NT2/D1 (cell line): ENCODE data around the gene LRP2BP.

Source experiments
- DNase-seq: peaks from one replicate; pipeline ENCODE4 v3.0.0-alpha.2; 2011; ENCODE audit warnings: low read depth, low spot score
- H3K27me3 ChIP-seq: 2 replicates; pipeline ENCODE4 v1.6.0; 2011; ENCODE audit warnings: mild to moderate bottlenecking; ENCODE audit not compliant: insufficient read length, insufficient read depth
- H3K36me3 ChIP-seq: 2 replicates; pipeline ENCODE4 v1.6.1; 2011; ENCODE audit warnings: mild to moderate bottlenecking, low read length, mixed read lengths; ENCODE audit not compliant: insufficient read depth, insufficient read length
- H3K4me1 ChIP-seq: 2 replicates; pipeline ENCODE4 v1.5.1; 2011; ENCODE audit not compliant: insufficient read depth, insufficient read length
- H3K4me3 ChIP-seq: 2 replicates; pipeline ENCODE4 v1.5.1; 2011; ENCODE audit warnings: low read depth; ENCODE audit not compliant: insufficient read length
- H3K9ac ChIP-seq: 2 replicates; pipeline ENCODE4 v1.6.0; 2011; ENCODE audit warnings: low read depth; ENCODE audit not compliant: insufficient read length
- H3K9me3 ChIP-seq: 2 replicates; pipeline ENCODE4 v1.5.1; 2011; ENCODE audit warnings: mild to moderate bottlenecking, low read length; ENCODE audit not compliant: insufficient read depth
- SUZ12 ChIP-seq: IDR thresholded peaks from 2 replicates; pipeline ENCODE4 v1.6.1; 2011; ENCODE audit not compliant: insufficient read length, insufficient read depth; ENCODE audit errors: extremely low read depth
- YY1 ChIP-seq: IDR thresholded peaks from 2 replicates; pipeline ENCODE4 v1.6.1; 2011; ENCODE audit not compliant: insufficient read length, insufficient read depth
- ZNF274 ChIP-seq: IDR thresholded peaks from 2 replicates; pipeline ENCODE4 v1.6.1; 2011; ENCODE audit warnings: mild to moderate bottlenecking, low read depth, low read length

Gene LRP2BP

DNA sequence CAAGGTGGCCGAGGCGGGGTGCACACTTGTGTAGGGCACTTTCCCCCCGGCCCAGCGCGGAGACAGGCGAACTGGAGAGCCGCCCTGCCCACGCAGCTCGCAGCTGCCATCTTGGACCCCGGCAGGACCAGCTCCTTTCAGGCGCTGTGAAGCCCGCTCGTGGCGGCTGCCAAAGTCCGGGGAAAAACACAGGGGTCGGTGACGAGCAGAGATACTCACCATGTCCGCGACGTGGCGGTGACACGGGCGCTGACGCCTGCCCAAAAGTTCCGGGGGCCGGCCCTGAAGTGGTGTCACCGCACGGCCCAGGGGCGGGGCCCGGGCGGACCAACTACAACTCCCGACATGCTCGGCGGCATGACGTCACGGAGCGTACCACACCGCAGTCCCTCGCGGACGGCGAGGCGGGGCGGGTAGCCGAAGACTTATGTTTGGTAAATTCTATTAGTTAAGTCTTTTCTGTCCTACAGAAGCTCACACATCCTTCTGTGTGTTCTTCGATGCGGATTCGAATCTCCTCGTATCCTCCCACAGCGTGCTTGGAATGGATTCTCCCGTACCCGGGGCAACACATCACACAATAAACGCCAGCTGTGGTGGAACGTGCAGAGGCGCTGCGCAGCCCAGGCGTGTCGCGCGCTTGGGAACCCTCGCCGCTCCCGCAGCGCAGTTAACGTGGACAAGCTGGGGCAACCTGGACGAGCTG is 30.1 kb upstream of the LRP2BP start, which contains the start of gene UFSP2:
Gene UFSP2 (minus strand): TSS at position 318 of the 706 bp plus-strand sequence. CDS start 96 bp downstream, at position 222.
- peak; percentile 57 for DNase-seq
- no peaks in the 10 kb centered on the region for H3K4me1 ChIP-seq
- no peaks in the 10 kb centered on the region for H3K27me3 ChIP-seq
- H3K9me3 ChIP-seq: no peaks in the 10 kb centered on the region
- TF ChIP-seq YY1: peak; percentile 69
- TF ChIP-seq ZNF274: no peak
- peak within 1 kb of the TSS; percentile 85 for H3K9ac ChIP-seq
- H3K4me3 ChIP-seq: peak within 1 kb of the TSS; percentile 83
- H3K36me3 ChIP-seq: peaks cover 5% of the 10 kb centered on the region

DNA sequence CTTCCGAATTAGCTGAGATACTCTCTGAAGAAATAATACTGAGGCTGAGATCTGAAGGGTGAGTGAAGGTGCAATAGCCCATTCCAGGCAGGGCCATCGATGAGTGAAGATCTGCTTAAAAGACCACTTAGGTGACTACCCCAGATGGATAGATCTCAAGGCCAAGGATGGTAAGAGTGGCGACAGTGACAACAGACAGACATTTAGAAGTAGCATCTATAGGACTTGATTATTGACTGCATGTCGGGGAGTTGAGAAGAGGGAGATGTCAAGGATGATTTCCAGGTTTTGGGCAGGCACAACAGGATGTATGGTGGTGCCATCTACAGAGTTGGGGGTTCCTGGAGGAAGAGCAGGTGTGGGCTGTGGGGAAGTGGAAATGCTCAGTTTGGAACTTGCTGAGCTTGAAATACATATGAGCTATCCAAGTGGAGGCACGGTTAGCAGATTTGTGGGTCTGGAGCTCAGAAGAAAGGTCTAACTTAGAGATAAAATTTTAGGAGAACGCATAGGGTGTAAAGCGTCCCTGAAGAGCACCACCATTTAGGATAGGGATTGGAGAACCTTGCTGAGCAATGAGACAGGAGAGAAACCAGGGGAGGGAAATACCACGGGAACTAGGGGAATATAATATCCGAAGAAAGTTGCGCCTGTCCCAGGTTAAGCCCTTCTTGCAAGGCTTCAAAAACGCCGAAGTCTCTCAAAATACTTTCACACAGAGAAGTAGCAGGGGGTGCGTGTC is 29.4 kb upstream of the LRP2BP start:
- H3K9ac ChIP-seq: peak overlapping the region; percentile 85
- no peaks in the 10 kb centered on the region for H3K9me3 ChIP-seq
- peak overlapping the region; percentile 83 for H3K4me3 ChIP-seq
- no peaks in the 10 kb centered on the region for H3K4me1 ChIP-seq
- TF ChIP-seq YY1 (no peak), ZNF274 (no peak), SUZ12 (no peak)
- no peaks in the 10 kb centered on the region for H3K27me3 ChIP-seq
- H3K36me3 ChIP-seq: peaks cover 5% of the 10 kb centered on the region
- DNase-seq: no peak

DNA sequence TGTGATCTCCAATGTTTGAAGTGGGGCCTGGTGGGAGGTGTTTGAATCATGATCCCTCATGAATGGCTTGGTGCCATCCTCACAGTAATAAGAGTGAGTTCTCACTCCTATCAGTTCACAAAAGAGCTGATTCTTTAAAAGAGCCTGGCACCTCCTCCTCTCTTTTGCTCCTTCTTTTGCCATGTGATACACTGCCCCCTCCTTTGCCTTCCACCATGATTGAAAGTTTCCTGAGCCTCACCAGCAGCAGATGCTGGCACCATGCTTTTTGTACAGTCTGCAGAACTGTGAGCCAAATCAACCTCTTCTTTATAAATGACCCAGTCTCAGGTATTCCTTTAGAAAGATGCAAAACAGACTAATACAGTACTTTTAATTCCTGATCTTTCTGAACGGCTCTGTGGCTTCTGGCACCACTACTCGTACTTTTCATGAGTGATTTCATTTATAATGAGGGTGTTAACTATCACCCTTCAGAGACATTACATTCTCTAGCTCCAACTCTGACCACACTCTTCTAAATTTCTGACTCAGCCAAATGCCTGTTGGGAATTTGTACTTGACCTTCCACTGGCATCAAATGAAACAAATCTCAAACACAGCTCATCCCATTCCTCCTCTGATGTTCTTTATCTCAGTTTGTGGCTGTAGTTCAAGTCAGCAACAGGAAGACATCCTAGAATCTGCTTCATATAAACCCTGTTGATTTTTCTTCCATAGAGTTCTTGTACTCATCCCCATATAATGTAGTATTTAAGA is 25.8 kb upstream of the LRP2BP start:
- H3K4me3 ChIP-seq: no peak overlapping the region
- peaks cover 14% of the 10 kb centered on the region for H3K36me3 ChIP-seq
- TF ChIP-seq SUZ12: no peak
- no peak for TF ChIP-seq YY1
- no peak for TF ChIP-seq ZNF274
- no peaks in the 10 kb centered on the region for H3K9me3 ChIP-seq
- H3K9ac ChIP-seq: no peak overlapping the region
- no peak for DNase-seq
- no peaks in the 10 kb centered on the region for H3K4me1 ChIP-seq
- no peaks in the 10 kb centered on the region for H3K27me3 ChIP-seq

DNA sequence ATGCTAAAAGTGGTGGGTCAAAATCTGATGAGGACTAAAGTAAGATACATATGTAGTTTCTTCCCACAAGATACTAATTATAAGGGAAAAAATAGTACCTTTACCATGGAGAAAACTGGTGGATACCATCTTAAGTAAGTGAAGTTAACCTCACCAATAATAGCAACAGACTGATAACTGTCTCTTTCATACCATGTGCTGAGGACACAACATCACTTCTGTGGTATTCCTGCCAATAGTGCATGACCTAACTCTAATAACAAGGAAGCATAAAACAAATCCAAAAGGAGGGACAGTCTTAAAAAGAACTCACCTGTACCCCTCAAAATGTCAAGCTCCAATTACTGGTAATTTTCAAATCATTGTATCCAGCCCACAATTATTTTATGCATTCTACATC is 21.2 kb upstream of the LRP2BP start:
- DNase-seq: no peak
- H3K4me3 ChIP-seq: no peak overlapping the region
- no peaks in the 10 kb centered on the region for H3K27me3 ChIP-seq
- no peaks in the 10 kb centered on the region for H3K9me3 ChIP-seq
- peaks cover 25% of the 10 kb centered on the region for H3K36me3 ChIP-seq
- no peak for TF ChIP-seq ZNF274
- TF ChIP-seq SUZ12: no peak
- no peak for TF ChIP-seq YY1
- H3K9ac ChIP-seq: no peak overlapping the region
- no peaks in the 10 kb centered on the region for H3K4me1 ChIP-seq

DNA sequence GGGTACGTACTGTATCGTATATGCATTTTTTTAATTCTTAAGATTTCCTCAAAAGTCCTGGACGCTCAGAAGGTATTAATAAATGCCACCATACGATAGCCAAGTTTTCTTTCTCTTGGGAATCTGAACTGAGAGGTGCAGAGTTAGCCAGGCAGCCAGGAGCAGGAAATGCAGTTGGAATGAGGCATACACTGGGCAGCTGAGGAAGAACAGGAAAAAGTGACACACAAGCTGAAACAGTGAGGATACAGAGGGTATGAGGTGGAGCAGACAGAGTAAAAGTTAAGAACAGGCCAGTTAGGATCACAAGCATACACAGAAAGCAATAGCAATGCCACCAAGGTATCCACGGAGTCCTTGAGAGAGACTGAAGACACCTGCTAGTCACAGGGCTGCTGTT is 16.7 kb upstream of the LRP2BP start:
- Histone ChIP-seq H3K9ac (no peak overlapping the region), H3K9me3 (no peaks in the 10 kb centered on the region), H3K4me1 (no peaks in the 10 kb centered on the region), H3K36me3 (peaks cover 20% of the 10 kb centered on the region), H3K4me3 (no peak overlapping the region), H3K27me3 (no peaks in the 10 kb centered on the region)
- TF ChIP-seq SUZ12 (no peak), YY1 (no peak), ZNF274 (no peak)
- no peak for DNase-seq

DNA sequence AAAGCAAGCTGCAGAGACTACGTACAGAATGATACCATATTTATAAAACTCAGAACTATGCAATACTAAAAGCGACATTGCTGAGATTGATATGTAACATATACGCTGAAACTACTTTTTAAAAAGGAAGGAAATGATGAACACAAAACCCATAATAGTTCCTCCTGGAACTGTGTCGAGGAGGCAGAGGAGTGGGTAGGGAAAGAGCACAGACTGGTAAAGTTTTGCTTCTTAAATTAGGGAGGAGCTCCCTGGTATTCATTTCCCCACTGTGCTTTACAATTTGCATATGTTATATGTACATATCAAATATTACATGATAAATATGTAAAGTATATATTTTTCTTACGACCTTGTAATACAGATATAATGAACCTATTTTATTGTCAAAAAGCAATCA is 16.1 kb upstream of the LRP2BP start:
- Histone ChIP-seq H3K9ac (no peak overlapping the region), H3K9me3 (no peaks in the 10 kb centered on the region), H3K4me1 (no peaks in the 10 kb centered on the region), H3K4me3 (no peak overlapping the region), H3K27me3 (no peaks in the 10 kb centered on the region), H3K36me3 (peaks cover 17% of the 10 kb centered on the region)
- DNase-seq: no peak
- TF ChIP-seq YY1 (no peak), SUZ12 (no peak), ZNF274 (no peak)

DNA sequence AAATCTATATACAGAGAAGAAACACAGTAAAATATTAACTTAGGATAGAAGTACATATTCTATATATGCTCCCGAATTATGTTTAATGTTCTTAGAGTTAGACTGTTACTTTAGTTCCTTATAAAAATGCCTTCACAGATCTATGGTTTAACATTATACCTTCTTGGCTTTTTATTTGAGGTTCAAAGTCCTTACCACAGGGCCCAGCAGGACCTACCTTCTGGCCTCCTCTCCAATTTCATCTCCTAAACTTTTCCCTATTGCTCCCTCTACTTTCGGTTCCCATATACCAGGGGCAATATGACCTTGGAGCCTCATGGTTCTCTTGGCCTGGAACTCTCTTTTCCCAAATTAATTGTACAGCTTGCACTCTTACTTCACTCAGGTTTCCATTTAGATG is 12.7 kb upstream of the LRP2BP start:
- no peak overlapping the region for H3K9ac ChIP-seq
- no peaks in the 10 kb centered on the region for H3K9me3 ChIP-seq
- no peak for DNase-seq
- no peaks in the 10 kb centered on the region for H3K4me1 ChIP-seq
- no peaks in the 10 kb centered on the region for H3K27me3 ChIP-seq
- H3K4me3 ChIP-seq: no peak overlapping the region
- TF ChIP-seq SUZ12: no peak
- TF ChIP-seq ZNF274: no peak
- TF ChIP-seq YY1: no peak
- H3K36me3 ChIP-seq: peaks cover 16% of the 10 kb centered on the region
